ENCODE results near the gene KRTAP11-1. TPM values are rescaled to one million over a fixed set of nuclear protein-coding genes. Genes with fewer than 3 reads are reported as not detected.

Gene KRTAP11-1
- total RNA-seq, 1 donor from 2014 or later, result not detected

DNA sequence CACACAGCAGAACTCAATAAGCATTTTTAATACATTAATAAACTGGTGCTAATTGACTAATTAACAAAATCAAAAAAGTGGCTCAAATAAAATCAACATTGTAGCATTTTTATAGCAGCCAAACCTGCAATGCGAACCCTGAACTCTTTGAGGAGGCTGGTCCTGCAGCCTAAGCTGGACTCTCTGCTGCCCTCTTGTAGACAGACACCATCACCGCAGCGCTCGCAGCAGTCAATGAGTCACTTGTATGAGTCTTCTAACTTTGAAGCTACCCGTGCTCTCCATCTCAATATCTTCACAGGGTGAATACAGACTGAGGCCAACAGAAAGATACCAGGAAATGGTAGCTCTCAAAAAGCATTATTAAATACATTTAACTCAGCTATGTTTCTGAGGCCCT lies 42.1 kb downstream of the KRTAP11-1 start:
- H3K4me1 ChIP-seq, result no peaks in the 10 kb centered on the region
- intact Hi-C loops (cut with DNase I), result no loop called here
- no peaks in the 10 kb centered on the region for H3K9me3 ChIP-seq
- H3K4me3 ChIP-seq, result no peak overlapping the region
- TF ChIP-seq, protein P1, sequence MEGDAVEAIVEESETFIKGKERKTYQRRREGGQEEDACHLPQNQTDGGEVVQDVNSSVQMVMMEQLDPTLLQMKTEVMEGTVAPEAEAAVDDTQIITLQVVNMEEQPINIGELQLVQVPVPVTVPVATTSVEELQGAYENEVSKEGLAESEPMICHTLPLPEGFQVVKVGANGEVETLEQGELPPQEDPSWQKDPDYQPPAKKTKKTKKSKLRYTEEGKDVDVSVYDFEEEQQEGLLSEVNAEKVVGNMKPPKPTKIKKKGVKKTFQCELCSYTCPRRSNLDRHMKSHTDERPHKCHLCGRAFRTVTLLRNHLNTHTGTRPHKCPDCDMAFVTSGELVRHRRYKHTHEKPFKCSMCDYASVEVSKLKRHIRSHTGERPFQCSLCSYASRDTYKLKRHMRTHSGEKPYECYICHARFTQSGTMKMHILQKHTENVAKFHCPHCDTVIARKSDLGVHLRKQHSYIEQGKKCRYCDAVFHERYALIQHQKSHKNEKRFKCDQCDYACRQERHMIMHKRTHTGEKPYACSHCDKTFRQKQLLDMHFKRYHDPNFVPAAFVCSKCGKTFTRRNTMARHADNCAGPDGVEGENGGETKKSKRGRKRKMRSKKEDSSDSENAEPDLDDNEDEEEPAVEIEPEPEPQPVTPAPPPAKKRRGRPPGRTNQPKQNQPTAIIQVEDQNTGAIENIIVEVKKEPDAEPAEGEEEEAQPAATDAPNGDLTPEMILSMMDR (IDR thresholded peaks at IDR 0.05), result no peak
- H3K27me3 ChIP-seq, result no peaks in the 10 kb centered on the region
- H3K27ac ChIP-seq, result no peak overlapping the region
- no peaks in the 10 kb centered on the region for H3K36me3 ChIP-seq
- no peak for DNase-seq (ENCODE audit: low spot score in 2 of 2)

- Histone ChIP-seq H3K4me1 (no peaks in the 10 kb centered on the region), H3K36me3 (no peaks in the 10 kb centered on the region), H3K27ac (no peak overlapping the region), H3K9me3 (no peaks in the 10 kb centered on the region), H3K27me3 (no peaks in the 10 kb centered on the region), H3K4me3 (no peak overlapping the region)
- TF ChIP-seq, protein P1 (IDR thresholded peaks at IDR 0.05), result no peak
- intact Hi-C loops (cut with DNase I), result no loop called here
- no peak for DNase-seq (ENCODE audit: low spot score in 2 of 2)
These were observed 42.8 kb downstream of the KRTAP11-1 start for GRCh38 chr21:30838536-30838935.

DNA sequence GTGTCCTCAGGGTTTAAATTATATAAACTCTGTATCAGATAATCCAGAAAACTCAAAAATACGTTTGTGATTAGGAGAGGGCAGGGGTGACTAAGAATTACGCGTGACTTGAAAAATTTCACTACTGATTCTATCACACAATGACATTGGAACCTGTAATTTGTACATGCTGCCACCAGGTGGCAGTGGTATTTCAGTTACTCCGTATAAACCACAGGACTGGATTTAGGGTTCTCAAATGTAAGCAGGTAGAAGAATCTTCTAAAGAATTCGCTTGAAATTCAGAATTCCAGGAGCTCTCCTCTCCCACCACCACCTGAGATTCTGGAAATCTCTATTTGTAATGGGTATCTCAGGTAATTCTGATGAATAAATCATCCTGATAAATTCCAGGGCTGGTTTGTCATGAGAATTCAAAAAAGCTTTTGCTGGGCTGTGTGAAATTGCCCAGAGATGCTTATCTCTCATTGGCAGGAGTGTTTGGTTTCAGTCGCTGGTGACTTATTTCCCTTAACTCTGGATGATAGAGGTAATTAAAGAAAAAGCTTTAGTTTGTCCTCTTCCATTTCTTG lies 50.1 kb downstream of the KRTAP11-1 start:
- Histone ChIP-seq H3K9me3 (no peaks in the 10 kb centered on the region), H3K4me1 (no peaks in the 10 kb centered on the region), H3K4me3 (no peak overlapping the region), H3K27me3 (no peaks in the 10 kb centered on the region), H3K27ac (no peak overlapping the region), H3K36me3 (no peaks in the 10 kb centered on the region)
- TF ChIP-seq, protein P1 (IDR thresholded peaks at IDR 0.05), result peak in 1 of 3 experiments; percentile 14
- intact Hi-C loops (cut with DNase I), result no loop called here
- DNase-seq (ENCODE audit: low spot score in 2 of 2), result no peak

Other genes with a start within 250 kb of the KRTAP11-1 start
- gene KRTAP20-2, start 246.4 kb downstream of the KRTAP11-1 start, total RNA-seq, result not detected
- not detected for gene KRTAP20-3, start 238.7 kb downstream of the KRTAP11-1 start, total RNA-seq
- not detected for gene KRTAP21-3, start 162.8 kb downstream of the KRTAP11-1 start, total RNA-seq
- not detected for gene KRTAP21-2, start 134.3 kb downstream of the KRTAP11-1 start, total RNA-seq
- gene KRTAP21-1, start 126.2 kb downstream of the KRTAP11-1 start, total RNA-seq, result not detected
- gene KRTAP8-1, start 68.3 kb downstream of the KRTAP11-1 start, total RNA-seq, result not detected
- not detected for gene KRTAP7-1, start 51.8 kb downstream of the KRTAP11-1 start, total RNA-seq
- gene KRTAP19-8, start 156.9 kb upstream of the KRTAP11-1 start, total RNA-seq, result not detected